DMS 273 treated with DMSO at 0.1 percent for 48 hours (cell line): Measurements from ENCODE around the gene EML6.
A peak's percentile ranks its signal among the peaks of the same experiment; 100 is the strongest.
"Not testable (repeated sequence)": the region's sequence is repeated elsewhere in the genome, so short reads cannot be mapped to it uniquely, and the experiment has no call there.

Experiments used
- DNase-seq: peaks from one replicate; lab custom pipeline; 2025; lab: John Stamatoyannopoulos, UW

Gene EML6

GRCh38 chr2:54965425-54965824 is 242.0 kb downstream of the EML6 start:
- DNase-seq: no peak

- no peak for DNase-seq
Measured at GRCh38 chr2:54966165-54966832, 242.8 kb downstream of the EML6 start.

- DNase-seq: no peak
Measured at GRCh38 chr2:54966837-54967236, 243.4 kb downstream of the EML6 start.

- DNase-seq: no peak
Measured at GRCh38 chr2:54967269-54967668, 243.8 kb downstream of the EML6 start.

- no peak for DNase-seq
Measured at GRCh38 chr2:54967759-54968365, 244.4 kb downstream of the EML6 start.

- no peak for DNase-seq
Measured at GRCh38 chr2:54968561-54969218, 245.2 kb downstream of the EML6 start.

- DNase-seq: no peak
Measured at GRCh38 chr2:54969295-54969939, 246.0 kb downstream of the EML6 start.

- DNase-seq: no peak
Measured at GRCh38 chr2:54969940-54970338, 246.5 kb downstream of the EML6 start.

GRCh38 chr2:54975175-54975574 is 251.7 kb downstream of the EML6 start:
- no peak for DNase-seq

GRCh38 chr2:54975598-54976492 is 252.4 kb downstream of the EML6 start:
- no peak for DNase-seq

GRCh38 chr2:54977149-54977548 is 253.7 kb downstream of the EML6 start:
- DNase-seq: no peak

- DNase-seq: no peak
Measured at GRCh38 chr2:54979321-54980044, 256.0 kb downstream of the EML6 start.

- no peak for DNase-seq
Measured at GRCh38 chr2:54981385-54981784, 257.9 kb downstream of the EML6 start.

GRCh38 chr2:54983345-54984220 is 260.1 kb downstream of the EML6 start:
- no peak for DNase-seq

GRCh38 chr2:54984476-54984875 is 261.0 kb downstream of the EML6 start:
- no peak for DNase-seq

GRCh38 chr2:54986264-54986663 is 262.8 kb downstream of the EML6 start:
- peak; percentile 58 for DNase-seq

GRCh38 chr2:54988612-54989011 is 265.1 kb downstream of the EML6 start:
- DNase-seq: no peak

GRCh38 chr2:54990694-54991093 is 267.2 kb downstream of the EML6 start:
- DNase-seq: not testable (repeated sequence)

GRCh38 chr2:54995553-54995952 is 272.1 kb downstream of the EML6 start:
- no peak for DNase-seq

- no peak for DNase-seq
Measured at GRCh38 chr2:54997826-54998225, 274.4 kb downstream of the EML6 start.
